ENCODE measurements around the gene FBXW11. TPM values are rescaled to one million over a fixed set of nuclear protein-coding genes. Genes with fewer than 3 reads are reported as not detected.

FBXW11 gene
- total RNA-seq, 1 donor from 2014 or later = 61.4 TPM

- Mint-ChIP-seq H3K4me1 (ENCODE audit: unreplicated experiment) (peaks cover 12% of the 10 kb centered on the region), H3K27ac (ENCODE audit: unreplicated experiment) (no peak overlapping the region), H3K4me3 (ENCODE audit: unreplicated experiment) (no peak overlapping the region), H3K36me3 (ENCODE audit: unreplicated experiment) (peaks cover 51% of the 10 kb centered on the region), H3K27me3 (ENCODE audit: unreplicated experiment) (no peaks in the 10 kb centered on the region), H3K9me3 (ENCODE audit: unreplicated experiment) (no peaks in the 10 kb centered on the region)
- DNase-seq (ENCODE audit: extremely low spot score, unreplicated experiment) = no peak
- TF ChIP-seq CTCF (IDR thresholded peaks at IDR 0.05) = no peak
These were observed 41.7 kb upstream of the FBXW11 start for GRCh38 chr5:172048170-172048422.

DNA sequence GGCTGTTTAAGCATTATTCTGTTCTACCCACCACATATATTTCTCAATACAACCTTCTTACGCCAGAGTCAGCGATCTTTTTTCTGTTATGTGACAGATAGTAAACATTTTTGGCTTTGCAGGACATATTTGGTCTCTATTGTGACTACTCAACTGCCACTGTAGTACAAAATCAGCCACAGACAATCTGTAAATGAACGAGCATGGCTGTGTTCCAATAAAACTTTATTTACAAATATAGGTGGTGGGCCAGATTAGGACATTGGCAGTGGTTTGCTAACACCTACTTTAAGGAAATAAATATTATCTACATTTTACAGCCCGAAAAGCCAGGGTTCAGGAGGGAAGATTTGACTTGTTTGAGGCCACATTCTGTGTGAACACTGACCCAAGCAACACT lies 40.2 kb upstream of the FBXW11 start:
- Mint-ChIP-seq H3K4me1 (ENCODE audit: unreplicated experiment) (peaks cover 10% of the 10 kb centered on the region), H3K36me3 (ENCODE audit: unreplicated experiment) (peaks cover 48% of the 10 kb centered on the region), H3K27me3 (ENCODE audit: unreplicated experiment) (no peaks in the 10 kb centered on the region), H3K9me3 (ENCODE audit: unreplicated experiment) (no peaks in the 10 kb centered on the region), H3K27ac (ENCODE audit: unreplicated experiment) (no peak overlapping the region), H3K4me3 (ENCODE audit: unreplicated experiment) (no peak overlapping the region)
- no peak for TF ChIP-seq CTCF (IDR thresholded peaks at IDR 0.05)
- DNase-seq (ENCODE audit: extremely low spot score, unreplicated experiment) = no peak

DNA sequence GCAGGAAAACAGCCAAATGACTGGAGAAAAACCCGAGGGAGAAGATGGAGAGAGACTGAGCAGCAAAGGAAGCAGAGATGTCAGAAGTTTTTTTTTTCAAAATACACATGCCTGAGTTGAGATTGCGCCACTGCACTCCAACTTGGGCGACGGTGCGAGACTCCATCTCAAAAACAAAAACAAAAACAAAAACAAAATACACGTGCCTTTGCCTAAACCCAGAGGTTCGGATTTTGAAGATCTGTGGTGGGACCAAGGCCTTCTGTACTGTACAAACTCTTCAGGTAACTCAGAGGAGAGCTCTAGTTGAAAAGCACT lies 38.8 kb upstream of the FBXW11 start:
- H3K27ac Mint-ChIP-seq (ENCODE audit: unreplicated experiment) = no peak overlapping the region
- no peak for TF ChIP-seq CTCF (IDR thresholded peaks at IDR 0.05)
- no peak overlapping the region for H3K4me3 Mint-ChIP-seq (ENCODE audit: unreplicated experiment)
- H3K27me3 Mint-ChIP-seq (ENCODE audit: unreplicated experiment) = no peaks in the 10 kb centered on the region
- peaks cover 44% of the 10 kb centered on the region for H3K36me3 Mint-ChIP-seq (ENCODE audit: unreplicated experiment)
- DNase-seq (ENCODE audit: extremely low spot score, unreplicated experiment) = no peak
- peaks cover 8% of the 10 kb centered on the region for H3K4me1 Mint-ChIP-seq (ENCODE audit: unreplicated experiment)
- no peaks in the 10 kb centered on the region for H3K9me3 Mint-ChIP-seq (ENCODE audit: unreplicated experiment)

- H3K9me3 Mint-ChIP-seq (ENCODE audit: unreplicated experiment) = no peaks in the 10 kb centered on the region
- peaks cover 42% of the 10 kb centered on the region for H3K36me3 Mint-ChIP-seq (ENCODE audit: unreplicated experiment)
- H3K27ac Mint-ChIP-seq (ENCODE audit: unreplicated experiment) = no peak overlapping the region
- no peaks in the 10 kb centered on the region for H3K27me3 Mint-ChIP-seq (ENCODE audit: unreplicated experiment)
- DNase-seq (ENCODE audit: extremely low spot score, unreplicated experiment) = no peak
- H3K4me3 Mint-ChIP-seq (ENCODE audit: unreplicated experiment) = no peak overlapping the region
- TF ChIP-seq CTCF (IDR thresholded peaks at IDR 0.05) = no peak
- peaks cover 8% of the 10 kb centered on the region for H3K4me1 Mint-ChIP-seq (ENCODE audit: unreplicated experiment)
These were observed 38.3 kb upstream of the FBXW11 start for GRCh38 chr5:172044631-172045314.

DNA sequence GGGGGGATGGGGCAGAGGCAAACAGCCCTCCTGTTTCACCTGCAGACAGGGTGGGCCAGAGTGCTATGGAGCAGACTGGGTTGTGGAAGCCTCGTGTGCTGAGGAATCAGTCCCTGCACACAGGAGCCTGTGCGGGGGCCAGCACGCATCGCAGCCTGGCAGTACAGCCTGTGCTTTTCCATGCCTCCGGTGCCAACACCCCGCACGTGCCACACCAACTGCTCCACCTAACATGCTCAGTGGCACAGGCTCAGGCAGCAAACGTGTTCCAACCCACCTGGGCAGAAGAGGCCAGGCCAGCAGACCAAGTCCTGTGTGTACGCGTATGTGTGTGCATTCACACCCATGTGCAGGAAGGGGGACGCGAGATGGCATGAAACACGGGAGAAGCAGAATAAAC lies 37.4 kb upstream of the FBXW11 start:
- Mint-ChIP-seq H3K36me3 (ENCODE audit: unreplicated experiment) (peaks cover 37% of the 10 kb centered on the region), H3K9me3 (ENCODE audit: unreplicated experiment) (no peaks in the 10 kb centered on the region), H3K27ac (ENCODE audit: unreplicated experiment) (no peak overlapping the region), H3K27me3 (ENCODE audit: unreplicated experiment) (no peaks in the 10 kb centered on the region), H3K4me3 (ENCODE audit: unreplicated experiment) (no peak overlapping the region), H3K4me1 (ENCODE audit: unreplicated experiment) (peaks cover 8% of the 10 kb centered on the region)
- DNase-seq (ENCODE audit: extremely low spot score, unreplicated experiment) = no peak
- no peak for TF ChIP-seq CTCF (IDR thresholded peaks at IDR 0.05)
